Tibial nerve (tissue), 4 donors: ENCODE results near the gene SYT7.

ENCODE experiments used
- EP300 ChIP-seq, 2 donors: sonication (generic); formaldehyde crosslinking; IDR thresholded peaks; one replicate each; pipeline ENCODE4 v1.6.1; 2017; ENCODE audit warnings: antibody characterized with exemption in 2 of 2, mild to moderate bottlenecking in 1 of 2
- POLR2A ChIP-seq, 2 donors: fragments of 450-650 bp; IDR thresholded peaks; one replicate each; pipeline ENCODE4 v1.6.1; 2017; ENCODE audit warnings: antibody characterized with exemption in 2 of 2, mild to moderate bottlenecking in 2 of 2, moderate library complexity in 2 of 2
- TF ChIP-seq, protein P1 (sequence below), 5 experiments: fragments of 200-600 bp in 3 of 5; fragments of 450-650 bp in 2 of 5; sonication (generic) in 3 of 5; IDR thresholded peaks; one replicate each; pipeline ENCODE4 v1.5.1; 2016 to 2019; ENCODE audit warnings: antibody characterized with exemption in 5 of 5, mild to moderate bottlenecking in 3 of 5, moderate library complexity in 2 of 5

DNA sequence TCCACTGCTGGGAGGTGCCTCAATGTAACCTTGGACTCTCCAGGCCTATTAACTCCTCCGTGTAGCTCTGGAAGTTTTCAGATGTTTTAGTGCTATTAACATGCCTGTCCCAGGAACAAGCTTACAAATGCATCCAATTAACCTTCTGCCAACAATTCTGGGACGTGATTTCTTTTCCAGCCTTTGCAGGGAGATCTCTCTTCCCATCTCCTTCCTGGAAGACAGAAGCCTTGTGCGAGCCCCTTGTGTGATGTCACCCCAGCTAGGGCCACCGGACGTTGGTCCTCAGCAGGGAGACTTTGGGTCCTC is 47.7 kb upstream of the SYT7 start:
- TF ChIP-seq POLR2A (IDR thresholded peaks at IDR 0.05): no peak
- TF ChIP-seq, protein P1, sequence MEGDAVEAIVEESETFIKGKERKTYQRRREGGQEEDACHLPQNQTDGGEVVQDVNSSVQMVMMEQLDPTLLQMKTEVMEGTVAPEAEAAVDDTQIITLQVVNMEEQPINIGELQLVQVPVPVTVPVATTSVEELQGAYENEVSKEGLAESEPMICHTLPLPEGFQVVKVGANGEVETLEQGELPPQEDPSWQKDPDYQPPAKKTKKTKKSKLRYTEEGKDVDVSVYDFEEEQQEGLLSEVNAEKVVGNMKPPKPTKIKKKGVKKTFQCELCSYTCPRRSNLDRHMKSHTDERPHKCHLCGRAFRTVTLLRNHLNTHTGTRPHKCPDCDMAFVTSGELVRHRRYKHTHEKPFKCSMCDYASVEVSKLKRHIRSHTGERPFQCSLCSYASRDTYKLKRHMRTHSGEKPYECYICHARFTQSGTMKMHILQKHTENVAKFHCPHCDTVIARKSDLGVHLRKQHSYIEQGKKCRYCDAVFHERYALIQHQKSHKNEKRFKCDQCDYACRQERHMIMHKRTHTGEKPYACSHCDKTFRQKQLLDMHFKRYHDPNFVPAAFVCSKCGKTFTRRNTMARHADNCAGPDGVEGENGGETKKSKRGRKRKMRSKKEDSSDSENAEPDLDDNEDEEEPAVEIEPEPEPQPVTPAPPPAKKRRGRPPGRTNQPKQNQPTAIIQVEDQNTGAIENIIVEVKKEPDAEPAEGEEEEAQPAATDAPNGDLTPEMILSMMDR (IDR thresholded peaks at IDR 0.05): no peak
- TF ChIP-seq EP300 (IDR thresholded peaks at IDR 0.05): no peak
